ENCODE data around the gene MOV10L1.

GRCh38 chr22:50186761-50187523 lies 97.1 kb downstream of the MOV10L1 start:
- TF ChIP-seq CTCF (IDR thresholded peaks at IDR 0.05) = no peak
- no peak for TF ChIP-seq POLR2A (IDR thresholded peaks at IDR 0.05)

Measured in thyroid gland (tissue), 4 donors.